K562 treated with DMSO at 1 percent for 4 hours (cell line): ENCODE results near the gene TNFSF13. TPM values are rescaled to one million over a fixed set of nuclear protein-coding genes. Genes with fewer than 3 reads are reported as not detected.

ENCODE experiments used
- total RNA-seq: library from RNA; unstranded; fragments of 300-600 nt; gene quantifications from 2 replicates; pipeline ENCODE4 v1.2.3, GENCODE V29; 2022; ENCODE audit not compliant: insufficient read depth

The TNFSF13 gene
- 1.0 and 1.9 TPM in 2 replicates for total RNA-seq

GRCh38 chr17:7558544-7559319 lies at the start of gene TNFSF13:
Gene TNFSF13, plus strand, starts transcription at chr17:7558750. Its CDS starts 290 bp downstream, at chr17:7559040.

GRCh38 chr17:7548585-7549400 lies 9.8 kb upstream of the TNFSF13 start, which contains the start of gene TNFSF12:
Gene TNFSF12, plus strand, starts transcription at chr17:7549058. Its CDS starts 96 bp downstream, at chr17:7549154.

GRCh38 chr17:7561589-7562207 lies 3.1 kb downstream of the TNFSF13 start, which contains the start of gene SENP3:
Gene SENP3, plus strand, starts transcription at chr17:7561919. Its CDS starts 1,158 bp downstream, at chr17:7563077.

GRCh38 chr17:7579001-7579833 lies 20.7 kb downstream of the TNFSF13 start, which contains the start of gene CD68:
Gene CD68, plus strand, starts transcription at chr17:7579638. Its CDS starts 40 bp downstream, at chr17:7579678.

GRCh38 chr17:7583253-7584109 lies 24.9 kb downstream of the TNFSF13 start, which contains the start of gene MPDU1:
Gene MPDU1, plus strand, starts transcription at chr17:7583852. Its CDS starts 11 bp downstream, at chr17:7583863.

GRCh38 chr17:7589891-7590691 lies 31.5 kb downstream of the TNFSF13 start, which contains the start of gene SOX15:
Gene SOX15, minus strand, starts transcription at chr17:7590094. Its CDS starts 418 bp downstream, at chr17:7589676.

Other genes with a start within 250 kb of the TNFSF13 start
- 45.5 and 46.9 TPM in 2 replicates for gene GPS2, start 243.4 kb upstream of the TNFSF13 start, total RNA-seq
- gene NEURL4, start 229.4 kb upstream of the TNFSF13 start, total RNA-seq: 8.2 and 13.1 TPM in 2 replicates
- gene ACAP1, start 222.2 kb upstream of the TNFSF13 start, total RNA-seq: 4.5 and 5.4 TPM in 2 replicates
- 3.2 and 4.3 TPM in 2 replicates for gene KCTD11, start 206.6 kb upstream of the TNFSF13 start, total RNA-seq
- not detected in 2 replicates for gene TMEM95, start 203.6 kb upstream of the TNFSF13 start, total RNA-seq
- 7.3 and 8.2 TPM in 2 replicates for gene TNK1, start 177.7 kb upstream of the TNFSF13 start, total RNA-seq
- 7.7 and 10.7 TPM in 2 replicates for gene PLSCR3, start 164.2 kb upstream of the TNFSF13 start, total RNA-seq
- 43.4 and 70.5 TPM in 2 replicates for gene TMEM256, start 154.7 kb upstream of the TNFSF13 start, total RNA-seq
- 7.1 and 11.9 TPM in 2 replicates for gene NLGN2, start 150.9 kb upstream of the TNFSF13 start, total RNA-seq
- not detected in 2 replicates for gene SPEM1, start 138.4 kb upstream of the TNFSF13 start, total RNA-seq
- not detected in 2 replicates for gene SPEM2, start 133.1 kb upstream of the TNFSF13 start, total RNA-seq
- gene SPEM3, start 129.9 kb upstream of the TNFSF13 start, total RNA-seq: not detected in 2 replicates
- 6.8 and 6.9 TPM in 2 replicates for gene TMEM102, start 123.3 kb upstream of the TNFSF13 start, total RNA-seq
- gene FGF11, start 119.2 kb upstream of the TNFSF13 start, total RNA-seq: 5.7 and 9.0 TPM in 2 replicates
- gene CHRNB1, start 113.7 kb upstream of the TNFSF13 start, total RNA-seq: 8.1 and 9.3 TPM in 2 replicates
- gene ZBTB4, start 79.1 kb upstream of the TNFSF13 start, total RNA-seq: 3.2 TPM in 2 replicates
- not detected in 2 replicates for gene SLC35G6, start 77.3 kb upstream of the TNFSF13 start, total RNA-seq
- 59.8 and 69.8 TPM in 2 replicates for gene POLR2A, start 74.4 kb upstream of the TNFSF13 start, total RNA-seq
- gene TNFSF12, start 9.7 kb upstream of the TNFSF13 start, total RNA-seq: 1.7 and 2.1 TPM in 2 replicates
- 36.6 and 40.6 TPM in 2 replicates for gene SENP3, start 3.2 kb downstream of the TNFSF13 start, total RNA-seq
- 45.7 and 47.2 TPM in 2 replicates for gene CD68, start 20.9 kb downstream of the TNFSF13 start, total RNA-seq
- 82.7 and 83.4 TPM in 2 replicates for gene MPDU1, start 25.1 kb downstream of the TNFSF13 start, total RNA-seq
- 4.0 and 8.5 TPM in 2 replicates for gene SOX15, start 31.3 kb downstream of the TNFSF13 start, total RNA-seq
- gene FXR2, start 56.1 kb downstream of the TNFSF13 start, total RNA-seq: 40.7 and 49.2 TPM in 2 replicates
- 29.5 and 43.0 TPM in 2 replicates for gene SAT2, start 69.1 kb downstream of the TNFSF13 start, total RNA-seq
- gene SHBG, start 71.4 kb downstream of the TNFSF13 start, total RNA-seq: not detected in 2 replicates
- 2.0 and 3.5 TPM in 2 replicates for gene ATP1B2, start 92.2 kb downstream of the TNFSF13 start, total RNA-seq
- 5.5 and 5.8 TPM in 2 replicates for gene TP53, start 128.7 kb downstream of the TNFSF13 start, total RNA-seq
- gene WRAP53, start 129.7 kb downstream of the TNFSF13 start, total RNA-seq: 29.2 and 33.1 TPM in 2 replicates
- gene EFNB3, start 146.5 kb downstream of the TNFSF13 start, total RNA-seq: not detected in 2 replicates
- gene DNAH2, start 159.0 kb downstream of the TNFSF13 start, total RNA-seq: not detected in 2 replicates